Mesothelial cell of epicardium (in vitro differentiated cells): ENCODE measurements around the gene AUTS2. TPM values are rescaled to one million over a fixed set of nuclear protein-coding genes. Genes with fewer than 3 reads are reported as not detected.
A peak's percentile ranks its signal among the peaks of the same experiment; 100 is the strongest.
"Not testable (repeated sequence)": the region's sequence is repeated elsewhere in the genome, so short reads cannot be mapped to it uniquely, and the experiment has no call there.

Experiments
- DNase-seq, 2 experiments: peaks; one replicate each; pipeline ENCODE4 v3.0.0; 2021; ENCODE audit warnings: low spot score in 2 of 2; ENCODE audit not compliant: unreplicated experiment in 2 of 2
- H3K27ac Mint-ChIP-seq: 2 replicates; pipeline ENCODE4 v1.8.0; 2021; ENCODE audit warnings: mixed read lengths
- H3K27me3 Mint-ChIP-seq: 2 replicates; pipeline ENCODE4 v1.8.0; 2021; ENCODE audit warnings: low read depth, mixed read lengths
- H3K36me3 Mint-ChIP-seq: 2 replicates; pipeline ENCODE4 v1.8.0; 2021; ENCODE audit warnings: mixed read lengths
- H3K4me1 Mint-ChIP-seq: 2 replicates; pipeline ENCODE4 v1.8.0; 2021; ENCODE audit warnings: mixed read lengths
- H3K4me3 Mint-ChIP-seq: 2 replicates; pipeline ENCODE4 v1.8.0; 2021; ENCODE audit warnings: mild to moderate bottlenecking, moderate library complexity, mixed read lengths
- H3K9me3 Mint-ChIP-seq: 2 replicates; pipeline ENCODE4 v1.8.0; 2021; ENCODE audit warnings: mixed read lengths
- CTCF ChIP-seq: fragments of 200-600 bp; sonication (generic); IDR thresholded peaks from one replicate; pipeline ENCODE4 v1.5.0; 2021; ENCODE audit warnings: antibody characterized with exemption; ENCODE audit not compliant: unreplicated experiment
- total RNA-seq: library from RNA; stranded (reverse); gene quantifications from 3 replicates; pipeline ENCODE4 v1.2.1, GENCODE V29; 2021

AUTS2 gene
- total RNA-seq, 1 donor from 2014 or later, result 135 TPM

GRCh38 chr7:69782917-69783684 lies 184.8 kb downstream of the AUTS2 start:
- no peak for DNase-seq
- no peaks in the 10 kb centered on the region for H3K36me3 Mint-ChIP-seq
- no peak overlapping the region for H3K4me3 Mint-ChIP-seq
- peak overlapping the region; percentile 52 for H3K27ac Mint-ChIP-seq
- H3K9me3 Mint-ChIP-seq, result no peaks in the 10 kb centered on the region
- TF ChIP-seq CTCF, result no peak
- H3K27me3 Mint-ChIP-seq, result no peaks in the 10 kb centered on the region
- H3K4me1 Mint-ChIP-seq, result peaks cover 55% of the 10 kb centered on the region

DNA sequence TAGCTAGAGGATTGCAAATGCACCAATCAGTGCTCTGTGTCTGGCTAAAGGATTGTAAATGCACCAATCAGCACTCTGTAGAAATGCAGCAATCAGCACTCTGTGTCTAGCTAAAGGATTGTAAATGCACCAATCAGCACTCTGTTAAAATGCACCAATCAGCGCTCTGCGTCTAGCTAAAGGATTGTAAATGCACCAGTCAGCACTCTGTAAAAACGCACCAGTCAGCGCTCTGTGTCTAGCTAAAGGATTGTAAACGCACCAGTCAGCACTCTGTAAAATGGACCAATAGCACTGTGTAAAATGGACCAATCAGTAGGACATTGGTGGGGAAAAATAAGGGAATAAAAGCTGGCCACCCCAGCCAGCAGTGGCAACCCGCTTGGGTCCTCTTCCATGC lies 187.9 kb downstream of the AUTS2 start:
- not testable (repeated sequence) for H3K27me3 Mint-ChIP-seq, DNase-seq, H3K36me3 Mint-ChIP-seq, H3K27ac Mint-ChIP-seq, H3K9me3 Mint-ChIP-seq, H3K4me3 Mint-ChIP-seq
- peaks cover 63% of the 10 kb centered on the region for H3K4me1 Mint-ChIP-seq

- Mint-ChIP-seq H3K27me3 (no peaks in the 10 kb centered on the region), H3K27ac (no peak overlapping the region), H3K4me1 (peaks cover 63% of the 10 kb centered on the region), H3K36me3 (no peaks in the 10 kb centered on the region), H3K4me3 (no peak overlapping the region), H3K9me3 (no peaks in the 10 kb centered on the region)
- no peak for DNase-seq
- TF ChIP-seq CTCF, result no peak
Observed at GRCh38 chr7:69786730-69787395, 188.6 kb downstream of the AUTS2 start.

- TF ChIP-seq CTCF, result no peak
- Mint-ChIP-seq H3K27ac (peak overlapping the region; percentile 7), H3K36me3 (no peaks in the 10 kb centered on the region), H3K27me3 (no peaks in the 10 kb centered on the region), H3K4me1 (peaks cover 58% of the 10 kb centered on the region), H3K4me3 (no peak overlapping the region), H3K9me3 (no peaks in the 10 kb centered on the region)
- no peak for DNase-seq
Observed at GRCh38 chr7:69787736-69788431, 189.6 kb downstream of the AUTS2 start.

DNA sequence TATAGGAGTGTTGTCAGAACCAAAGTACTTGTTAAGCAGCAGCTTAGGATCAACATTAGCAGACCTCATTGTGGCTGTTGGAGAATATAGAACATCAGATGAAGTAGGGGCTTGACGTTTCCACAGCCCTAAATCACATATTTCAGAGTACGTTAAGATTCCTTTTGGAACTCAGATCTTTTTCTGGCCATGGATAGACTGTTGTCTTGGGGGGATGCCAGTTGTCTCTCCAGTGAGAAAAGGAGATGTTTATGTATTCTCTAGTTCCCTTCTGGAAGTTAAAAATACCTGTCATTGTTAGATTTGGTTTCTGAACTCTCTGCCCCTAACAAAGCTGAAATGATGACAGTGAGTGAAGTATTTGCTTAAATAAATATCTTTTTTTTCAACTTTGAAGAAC lies 191.3 kb downstream of the AUTS2 start:
- no peak for TF ChIP-seq CTCF
- Mint-ChIP-seq H3K4me3 (no peak overlapping the region), H3K27me3 (no peaks in the 10 kb centered on the region), H3K9me3 (no peaks in the 10 kb centered on the region), H3K4me1 (peaks cover 52% of the 10 kb centered on the region), H3K27ac (peak overlapping the region; percentile 39), H3K36me3 (no peaks in the 10 kb centered on the region)
- no peak for DNase-seq
